IMR-90 (cell line): ENCODE results near the gene COL12A1. TPM values are rescaled to one million over a fixed set of nuclear protein-coding genes. Genes with fewer than 3 reads are reported as not detected.

ENCODE experiments used
- ATAC-seq: fragments of 200-7000 bp; cut with Tn5 transposase; 2 replicates; pipeline ENCODE4 v1.9.1; 2020; ENCODE audit warnings: low read depth, mild to moderate bottlenecking, moderate library complexity
- BruUV-seq: library from RNA; stranded (reverse); fragments of 400-500 nt; replicated peaks from 2 replicates; lab custom pipeline; 2021; lab: Mats Ljungman, UMichigan
- CTCF ChIA-PET: fragments of 300-600 bp; formaldehyde crosslinking; extraction: SDS; loops from one replicate; lab custom pipeline; 2021; ENCODE audit warnings: antibody characterized with exemption; lab: Yijun Ruan, JAX
- POLR2A ChIA-PET: fragments of 300-600 bp; sonication (Branson Sonifier 250); formaldehyde crosslinking; loops from one replicate; lab custom pipeline; 2022; ENCODE audit warnings: antibody characterized with exemption; ENCODE audit not compliant: unreplicated experiment; lab: Charles Lee
- DNase-seq: peaks from one replicate; pipeline ENCODE4 v3.0.0; 2013
- H2AFZ ChIP-seq: replicated peaks from 2 replicates; pipeline ENCODE3; 2013; ENCODE audit warnings: low read length, mild to moderate bottlenecking; ENCODE audit not compliant: poor library complexity
- H2AK5ac ChIP-seq: 2 replicates; pipeline ENCODE4 v1.6.1; 2013; ENCODE audit warnings: low read depth, low read length, inconsistent platforms
- H2AK9ac ChIP-seq: replicated peaks from 2 replicates; pipeline ENCODE3; 2013; ENCODE audit warnings: mild to moderate bottlenecking, low read depth, low read length, moderate library complexity; ENCODE audit not compliant: poor library complexity
- H2BK120ac ChIP-seq: 2 replicates; pipeline ENCODE4 v1.6.1; 2013; ENCODE audit warnings: low read depth, low read length, inconsistent platforms
- H2BK15ac ChIP-seq: 3 replicates; pipeline ENCODE4 v1.6.1; 2013; ENCODE audit warnings: low read depth, low read length, inconsistent platforms
- H2BK20ac ChIP-seq: 2 replicates; pipeline ENCODE4 v1.6.1; 2013; ENCODE audit warnings: low read depth, mild to moderate bottlenecking, inconsistent platforms, low read length, moderate library complexity
- H2BK5ac ChIP-seq: 2 replicates; pipeline ENCODE4 v1.6.1; 2013; ENCODE audit warnings: mild to moderate bottlenecking, low read depth, low read length, inconsistent platforms; ENCODE audit not compliant: poor library complexity, severe bottlenecking
- H3K14ac ChIP-seq: replicated peaks from 2 replicates; pipeline ENCODE4 v1.6.1; 2013; ENCODE audit warnings: low read depth, low read length, inconsistent platforms
- H3K18ac ChIP-seq: 2 replicates; pipeline ENCODE4 v1.6.1; 2013; ENCODE audit warnings: low read depth, low read length, control low read depth
- H3K23ac ChIP-seq: 2 replicates; pipeline ENCODE4 v1.6.1; 2013; ENCODE audit warnings: low read depth, low read length, inconsistent platforms
- H3K27ac ChIP-seq: 2 replicates; pipeline ENCODE4 v1.5.1; 2013; ENCODE audit warnings: mild to moderate bottlenecking, control low read depth, low read length; ENCODE audit not compliant: insufficient read depth
- H3K27me3 ChIP-seq: 2 replicates; pipeline ENCODE4 v1.6.1; 2013; ENCODE audit warnings: low read length; ENCODE audit not compliant: control insufficient read depth, insufficient read depth
- H3K36me3 ChIP-seq: 2 replicates; pipeline ENCODE4 v1.6.1; 2013; ENCODE audit warnings: low read length, mixed read lengths; ENCODE audit not compliant: control insufficient read depth, insufficient read depth
- H3K4ac ChIP-seq: 2 replicates; pipeline ENCODE4 v1.6.1; 2013; ENCODE audit warnings: low read depth, low read length, inconsistent platforms
- H3K4me1 ChIP-seq: 2 replicates; pipeline ENCODE4 v1.6.1; 2013; ENCODE audit warnings: low read length, mixed read lengths; ENCODE audit not compliant: control insufficient read depth, insufficient read depth
- H3K4me2 ChIP-seq: 2 replicates; pipeline ENCODE4 v1.6.1; 2013; ENCODE audit warnings: low read depth, mild to moderate bottlenecking, control low read depth, low read length, moderate library complexity
- H3K4me3 ChIP-seq: 2 replicates; pipeline ENCODE4 v1.5.1; 2013; ENCODE audit warnings: low read depth, mild to moderate bottlenecking, control low read depth, low read length, moderate library complexity; ENCODE audit not compliant: insufficient read depth
- H3K56ac ChIP-seq: 2 replicates; pipeline ENCODE4 v1.6.1; 2013; ENCODE audit warnings: low read length, inconsistent platforms; ENCODE audit not compliant: insufficient read depth; ENCODE audit errors: extremely low read depth
- H3K79me1 ChIP-seq, 2 experiments: 2 replicates each; pipeline ENCODE4 v1.6.1; 2013; ENCODE audit warnings: low read length in 2 of 2, inconsistent platforms in 1 of 2, low read depth in 1 of 2
- H3K9ac ChIP-seq: 2 replicates; pipeline ENCODE4 v1.6.1; 2013; ENCODE audit warnings: low read depth, low read length, control low read depth
- H3K9me1 ChIP-seq: 2 replicates; pipeline ENCODE4 v1.6.1; 2013; ENCODE audit warnings: low read length, inconsistent platforms; ENCODE audit not compliant: insufficient read depth
- H3K9me3 ChIP-seq: 2 replicates; pipeline ENCODE4 v1.6.1; 2013; ENCODE audit warnings: low read length; ENCODE audit not compliant: control insufficient read depth, insufficient read depth
- H4K20me1 ChIP-seq: 2 replicates; pipeline ENCODE4 v1.6.1; 2013; ENCODE audit warnings: low read length, inconsistent platforms; ENCODE audit not compliant: insufficient read depth
- H4K5ac ChIP-seq: 2 replicates; pipeline ENCODE4 v1.6.1; 2013; ENCODE audit warnings: mild to moderate bottlenecking, low read depth, low read length, control low read depth
- H4K8ac ChIP-seq, 2 experiments: 2 replicates each; pipeline ENCODE4 v1.6.1; 2013; ENCODE audit warnings: low read depth in 2 of 2, low read length in 2 of 2, control low read depth in 1 of 2, inconsistent platforms in 1 of 2
- H4K91ac ChIP-seq: 2 replicates; pipeline ENCODE4 v1.6.1; 2013; ENCODE audit warnings: low read depth, low read length, inconsistent platforms; ENCODE audit not compliant: insufficient read depth
- BHLHE40 ChIP-seq: fragments of 150-350 bp; IDR thresholded peaks from 2 replicates; pipeline ENCODE4 v1.6.1; 2016; ENCODE audit warnings: mild to moderate bottlenecking, low read depth, low read length
- CEBPB ChIP-seq: IDR thresholded peaks from 2 replicates; pipeline ENCODE4 v1.6.1; 2012; ENCODE audit warnings: low read depth, low read length, improper control_type of control experiment
- CHD1 ChIP-seq: IDR thresholded peaks from 2 replicates; pipeline ENCODE4 v1.6.1; 2012; ENCODE audit warnings: low read depth, low read length, improper control_type of control experiment
- MAZ ChIP-seq: IDR thresholded peaks from 2 replicates; pipeline ENCODE4 v1.6.1; 2012; ENCODE audit warnings: low read depth, mild to moderate bottlenecking, low read length, improper control_type of control experiment, moderate library complexity, borderline replicate concordance
- MXI1 ChIP-seq: IDR thresholded peaks from 2 replicates; pipeline ENCODE4 v1.6.1; 2012; ENCODE audit warnings: low read depth, mild to moderate bottlenecking, low read length, moderate library complexity, borderline replicate concordance
- NFE2L2 ChIP-seq: fragments of 150-350 bp; IDR thresholded peaks from 2 replicates; pipeline ENCODE4 v1.6.1; 2016; ENCODE audit warnings: low read depth, mild to moderate bottlenecking, low read length
- SMC3 ChIP-seq: fragments of 150-350 bp; IDR thresholded peaks from 2 replicates; pipeline ENCODE4 v1.6.1; 2016; ENCODE audit warnings: low read depth, mild to moderate bottlenecking, antibody characterized with exemption, low read length, moderate library complexity
- WGBS, 2 experiments: methylation state at CpG; one replicate each; pipeline versions ENCODE4 v1.1.5 to v1.1.7; 2013; ENCODE audit warnings: missing lambda C conversion rate in 2 of 2; ENCODE audit not compliant: insufficient read length in 1 of 2; ENCODE audit errors: extremely low coverage in 2 of 2; 5-methylcytosine and 5-hydroxymethylcytosine counted together
- dilution Hi-C: fragments of 300-500 bp; cut with HindIII; formaldehyde crosslinking; loops from one replicate; pipeline ENCODE4 v1.14.3; 2018; ENCODE audit warnings: low sequenced_read_pairs; ENCODE audit not compliant: unreplicated experiment
- in situ Hi-C: fragments of 300-500 bp; cut with MboI; formaldehyde crosslinking; loops from 3 replicates; pipeline ENCODE4 v1.14.3; 2019; ENCODE audit warnings: low sequenced_read_pairs, inconsistent platforms, mixed read lengths
- intact Hi-C: fragments of 100-400 bp; cut with micrococcal nuclease; formaldehyde crosslinking; loops from 2 replicates; pipeline ENCODE4 v1.10.0; 2022
- polyA plus RNA-seq, 3 experiments: library from polyadenylated mRNA; depleted of rRNA; stranded (reverse); fragments of >200 nt; gene quantifications; 2 replicates each; pipeline ENCODE4 v1.2.3, GENCODE V29; 2012; ENCODE audit warnings: low replicate concordance in 1 of 3
- total RNA-seq: library from RNA; depleted of rRNA; stranded (reverse); fragments of >200 nt; gene quantifications from 2 replicates; pipeline ENCODE4 v1.2.3, GENCODE V29; 2012

The COL12A1 gene
- total and polyA plus RNA-seq, 2 of the 4 experiments (the other 2 are of a cell fraction), result 350 to 452 TPM

GRCh38 chr6:75114806-75115205, 91.0 kb downstream of the COL12A1 start:
- TF ChIP-seq BHLHE40 (no peak), SMC3 (no peak), MXI1 (no peak), MAZ (no peak), CEBPB (no peak), CHD1 (no peak), NFE2L2 (no peak)
- no peak overlapping the region for H2AK9ac ChIP-seq
- no peak overlapping the region for H2BK20ac ChIP-seq
- H3K18ac ChIP-seq, result no peak overlapping the region
- H2BK120ac ChIP-seq, result no peak overlapping the region
- H2BK15ac ChIP-seq, result no peak overlapping the region
- H2BK5ac ChIP-seq, result no peak overlapping the region
- H3K9ac ChIP-seq, result no peak overlapping the region
- intact Hi-C loops, result no loop called here
- H3K4me2 ChIP-seq, result no peak overlapping the region
- dilution Hi-C loops, result no loop called here
- no peak for ATAC-seq
- WGBS, 2 experiments, result no CpG with 5 or more reads among the region's 2 CpGs
- BruUV-seq, result no TSS peak
- H3K27ac ChIP-seq, result no peak overlapping the region
- peaks cover 15 to 46% of the 10 kb centered on the region in 2 experiments for H3K79me1 ChIP-seq
- no peak overlapping the region for H2AFZ ChIP-seq
- H4K20me1 ChIP-seq, result no peaks in the 10 kb centered on the region
- peaks cover 6% of the 10 kb centered on the region; the same call in 1 of the 2 replicates for H3K4me1 ChIP-seq
- H3K14ac ChIP-seq, result no peak overlapping the region
- in situ Hi-C loops, result no loop called here
- H3K4me3 ChIP-seq, result no peak overlapping the region
- peaks cover 31% of the 10 kb centered on the region for H3K36me3 ChIP-seq
- peaks cover 6% of the 10 kb centered on the region for H3K9me1 ChIP-seq
- ChIA-PET CTCF (no interaction called here), POLR2A (no interaction called here)
- no peaks in the 10 kb centered on the region for H3K9me3 ChIP-seq
- H4K5ac ChIP-seq, result no peak overlapping the region
- no peak for DNase-seq
- no peak overlapping the region for H3K23ac ChIP-seq
- no peak overlapping the region for H4K8ac ChIP-seq
- H3K4ac ChIP-seq, result no peak overlapping the region
- no peaks in the 10 kb centered on the region for H3K27me3 ChIP-seq
- H2AK5ac ChIP-seq, result no peak overlapping the region
- H3K56ac ChIP-seq, result no peak overlapping the region
- H4K91ac ChIP-seq, result no peak overlapping the region
